Measurements from ENCODE around the gene AGBL1.

AGBL1 gene

DNA sequence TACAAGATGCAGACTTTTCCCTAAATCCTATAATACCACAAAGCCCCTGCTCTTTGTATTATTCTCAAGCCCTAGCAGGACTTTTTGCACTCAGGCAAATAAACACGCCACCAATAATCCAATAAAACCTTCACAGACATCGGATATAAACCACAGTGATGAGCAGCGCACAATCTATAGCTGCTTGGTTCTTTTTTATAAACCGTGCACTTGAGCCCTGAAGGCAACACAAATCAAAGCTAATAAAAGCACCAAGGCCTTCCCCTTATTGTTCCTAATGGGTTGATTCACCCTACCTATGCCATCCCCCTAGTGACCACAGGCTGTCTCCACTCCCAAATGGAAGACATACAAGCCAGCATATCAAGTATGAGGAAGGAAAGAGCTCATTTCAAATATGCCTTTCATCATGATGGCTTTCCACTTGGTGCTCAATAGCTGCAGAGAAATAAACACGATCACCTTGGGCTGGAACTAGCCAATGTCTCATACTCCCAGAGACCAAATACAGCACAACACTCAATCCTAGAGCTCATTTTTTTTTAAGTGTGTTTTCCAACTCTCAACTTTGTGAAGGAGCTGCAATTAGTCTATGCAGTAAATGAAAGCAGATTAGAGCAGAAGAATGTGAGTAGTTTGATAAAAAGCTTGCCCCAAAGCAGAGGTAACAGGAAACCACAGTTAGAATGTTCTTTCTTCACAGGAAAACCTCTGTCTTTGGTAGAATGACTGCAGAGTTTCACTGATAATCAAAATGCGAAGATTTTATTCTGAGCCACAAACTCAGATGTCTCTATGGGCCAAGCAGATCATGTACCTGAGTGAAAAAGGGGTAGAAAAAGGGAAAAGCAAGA, 573.9 kb downstream of the AGBL1 start:
- Mint-ChIP-seq H3K27me3 (ENCODE audit: low read depth, poor library complexity) (peaks cover 12% of the 10 kb centered on the region), H3K27ac (no peak overlapping the region), H3K9me3 (no peaks in the 10 kb centered on the region), H3K4me1 (peaks cover 8% of the 10 kb centered on the region), H3K4me3 (no peak overlapping the region), H3K36me3 (ENCODE audit: low read depth) (no peaks in the 10 kb centered on the region)
- TF ChIP-seq, protein P1, sequence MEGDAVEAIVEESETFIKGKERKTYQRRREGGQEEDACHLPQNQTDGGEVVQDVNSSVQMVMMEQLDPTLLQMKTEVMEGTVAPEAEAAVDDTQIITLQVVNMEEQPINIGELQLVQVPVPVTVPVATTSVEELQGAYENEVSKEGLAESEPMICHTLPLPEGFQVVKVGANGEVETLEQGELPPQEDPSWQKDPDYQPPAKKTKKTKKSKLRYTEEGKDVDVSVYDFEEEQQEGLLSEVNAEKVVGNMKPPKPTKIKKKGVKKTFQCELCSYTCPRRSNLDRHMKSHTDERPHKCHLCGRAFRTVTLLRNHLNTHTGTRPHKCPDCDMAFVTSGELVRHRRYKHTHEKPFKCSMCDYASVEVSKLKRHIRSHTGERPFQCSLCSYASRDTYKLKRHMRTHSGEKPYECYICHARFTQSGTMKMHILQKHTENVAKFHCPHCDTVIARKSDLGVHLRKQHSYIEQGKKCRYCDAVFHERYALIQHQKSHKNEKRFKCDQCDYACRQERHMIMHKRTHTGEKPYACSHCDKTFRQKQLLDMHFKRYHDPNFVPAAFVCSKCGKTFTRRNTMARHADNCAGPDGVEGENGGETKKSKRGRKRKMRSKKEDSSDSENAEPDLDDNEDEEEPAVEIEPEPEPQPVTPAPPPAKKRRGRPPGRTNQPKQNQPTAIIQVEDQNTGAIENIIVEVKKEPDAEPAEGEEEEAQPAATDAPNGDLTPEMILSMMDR (IDR thresholded peaks at IDR 0.05): no peak
- no peak for DNase-seq

DNA sequence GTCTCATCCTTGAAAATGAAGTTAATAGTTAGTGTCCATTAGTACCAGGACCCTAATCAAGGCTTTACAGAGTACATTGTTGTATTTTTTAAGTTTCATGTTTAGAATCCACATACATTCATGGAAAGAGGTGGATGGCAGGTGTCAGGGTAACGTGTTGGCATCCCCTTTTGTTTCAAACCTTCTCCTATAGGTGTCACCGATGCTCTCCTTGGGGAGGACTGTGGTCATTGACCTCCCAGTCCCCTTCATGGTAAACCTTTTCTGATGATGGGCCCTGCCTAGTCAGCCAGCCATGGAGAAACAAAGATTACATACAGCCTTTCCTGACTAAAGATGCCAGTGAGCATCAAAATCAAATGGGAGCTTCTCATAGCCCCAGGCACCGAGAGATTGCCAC, 574.8 kb downstream of the AGBL1 start:
- peaks cover 12% of the 10 kb centered on the region for H3K27me3 Mint-ChIP-seq (ENCODE audit: low read depth, poor library complexity)
- H3K9me3 Mint-ChIP-seq: no peaks in the 10 kb centered on the region
- TF ChIP-seq, protein P1 (IDR thresholded peaks at IDR 0.05): no peak
- DNase-seq: no peak
- no peak overlapping the region for H3K4me3 Mint-ChIP-seq
- H3K4me1 Mint-ChIP-seq: peaks cover 8% of the 10 kb centered on the region
- H3K36me3 Mint-ChIP-seq (ENCODE audit: low read depth): no peaks in the 10 kb centered on the region
- no peak overlapping the region for H3K27ac Mint-ChIP-seq

DNA sequence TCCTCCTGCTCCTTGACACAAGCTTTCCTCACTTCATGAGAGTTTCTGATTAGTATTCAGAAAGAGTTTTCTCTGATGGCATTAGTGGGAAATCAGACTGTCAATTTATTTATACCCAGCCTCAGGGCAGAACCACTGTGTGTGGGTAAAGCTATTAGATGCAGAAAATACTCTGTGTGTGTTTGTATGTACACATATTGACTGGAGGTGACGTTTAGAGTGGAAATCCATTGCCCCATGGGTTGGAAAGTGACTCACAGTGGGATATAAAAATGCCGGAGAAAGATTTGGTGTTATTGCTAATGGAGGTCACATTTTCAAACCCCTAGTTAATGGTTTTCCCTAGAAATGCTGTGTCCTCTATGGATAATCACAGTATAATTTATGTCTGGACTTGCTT, 577.6 kb downstream of the AGBL1 start:
- no peak overlapping the region for H3K4me3 Mint-ChIP-seq
- DNase-seq: no peak
- no peak overlapping the region for H3K27ac Mint-ChIP-seq
- H3K4me1 Mint-ChIP-seq: peaks cover 8% of the 10 kb centered on the region
- H3K36me3 Mint-ChIP-seq (ENCODE audit: low read depth): no peaks in the 10 kb centered on the region
- TF ChIP-seq, protein P1 (IDR thresholded peaks at IDR 0.05): no peak
- H3K9me3 Mint-ChIP-seq: no peaks in the 10 kb centered on the region
- H3K27me3 Mint-ChIP-seq (ENCODE audit: low read depth, poor library complexity): peaks cover 15% of the 10 kb centered on the region

DNA sequence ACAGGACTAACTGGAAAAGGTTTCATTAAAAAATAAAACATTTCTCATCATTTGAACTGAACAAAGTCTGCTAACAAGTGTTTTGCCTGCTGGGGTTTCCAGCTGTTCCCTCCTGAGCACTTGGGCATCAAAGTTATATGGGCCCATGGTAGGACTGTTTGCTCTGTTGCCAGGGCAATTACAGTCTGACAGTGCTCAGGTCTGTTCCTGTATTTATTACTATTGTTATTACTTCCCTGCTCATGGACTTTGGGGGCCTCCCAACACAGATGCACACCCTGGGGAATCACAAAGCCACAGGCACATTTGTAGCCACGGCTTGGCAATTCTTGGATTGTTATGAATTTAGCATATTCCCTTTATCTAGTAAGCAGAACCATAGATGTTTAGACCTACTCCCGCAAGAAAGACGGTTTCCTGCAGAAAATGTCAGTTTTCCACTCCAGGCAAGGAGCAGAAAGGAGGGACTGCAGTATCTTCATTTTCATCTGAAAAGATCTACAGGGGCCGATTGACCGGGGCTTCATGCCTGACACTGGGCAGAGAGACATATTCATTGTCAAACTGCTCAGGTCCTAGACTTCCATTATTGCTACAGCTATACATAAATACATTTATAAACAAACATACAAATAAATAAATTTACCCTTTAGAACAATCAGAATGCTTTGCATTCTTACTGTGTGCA, 580.2 kb downstream of the AGBL1 start:
- peaks cover 8% of the 10 kb centered on the region for H3K4me1 Mint-ChIP-seq
- peaks cover 9% of the 10 kb centered on the region for H3K27me3 Mint-ChIP-seq (ENCODE audit: low read depth, poor library complexity)
- H3K27ac Mint-ChIP-seq: no peak overlapping the region
- no peaks in the 10 kb centered on the region for H3K36me3 Mint-ChIP-seq (ENCODE audit: low read depth)
- TF ChIP-seq, protein P1 (IDR thresholded peaks at IDR 0.05): no peak
- H3K9me3 Mint-ChIP-seq: no peaks in the 10 kb centered on the region
- DNase-seq: no peak
- no peak overlapping the region for H3K4me3 Mint-ChIP-seq

DNA sequence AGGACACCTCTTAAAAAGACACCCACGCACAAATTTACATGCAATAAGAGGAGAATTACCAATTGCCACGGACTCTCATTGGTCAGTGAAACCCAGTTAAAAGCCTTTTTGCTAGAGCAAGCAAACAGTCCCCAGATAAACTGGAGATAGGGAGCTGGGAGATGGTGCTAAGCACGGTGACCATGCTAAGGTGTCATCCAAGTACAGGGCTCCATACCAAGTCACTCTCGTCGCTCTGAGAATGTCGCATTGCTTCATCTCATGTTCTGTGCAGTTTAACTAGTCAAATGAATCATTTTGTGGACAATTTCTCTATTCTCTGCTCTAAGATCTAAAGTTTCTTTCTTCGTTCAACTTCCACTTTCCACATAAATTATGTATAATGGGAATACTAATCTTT, 581.9 kb downstream of the AGBL1 start:
- no peak overlapping the region for H3K27ac Mint-ChIP-seq
- H3K27me3 Mint-ChIP-seq (ENCODE audit: low read depth, poor library complexity): peaks cover 3% of the 10 kb centered on the region
- H3K36me3 Mint-ChIP-seq (ENCODE audit: low read depth): no peaks in the 10 kb centered on the region
- TF ChIP-seq, protein P1 (IDR thresholded peaks at IDR 0.05): no peak
- H3K9me3 Mint-ChIP-seq: no peaks in the 10 kb centered on the region
- DNase-seq: no peak
- H3K4me3 Mint-ChIP-seq: no peak overlapping the region
- H3K4me1 Mint-ChIP-seq: peaks cover 5% of the 10 kb centered on the region

Measured in nephron progenitor cell (in vitro differentiated cells).